GM20000 (cell line): ENCODE measurements around the gene MPIG6B.

ENCODE experiments used
- DNase-seq: peaks from one replicate; pipeline ENCODE4 v3.0.0; 2012; ENCODE audit warnings: low spot score
- CTCF ChIP-seq: IDR thresholded peaks from 2 replicates; pipeline ENCODE4 v1.5.1; 2012; ENCODE audit warnings: mild to moderate bottlenecking, control low read depth; ENCODE audit errors: extremely low read depth, missing control alignments

MPIG6B gene

GRCh38 chr6:31762356-31762755 is 39.2 kb downstream of the MPIG6B start, which contains the start of gene SAPCD1:
SAPCD1 (plus strand) TSS chr6:31762656; CDS start chr6:31763055, 399 bp downstream.
- no peak for TF ChIP-seq CTCF
- DNase-seq: no peak

- TF ChIP-seq CTCF: no peak
- DNase-seq: no peak
These were observed 39.9 kb downstream of the MPIG6B start for GRCh38 chr6:31762878-31763618.

- TF ChIP-seq CTCF: no peak
These were observed 40.4 kb downstream of the MPIG6B start for GRCh38 chr6:31763619-31763940.

GRCh38 chr6:31764198-31764597 is 41.0 kb downstream of the MPIG6B start:
- no peak for DNase-seq
- TF ChIP-seq CTCF: no peak

More at GRCh38 chr6:31763619-31763940, 40.4 kb downstream of the MPIG6B start:
- DNase-seq: no peak

GRCh38 chr6:31765559-31765909 is 42.4 kb downstream of the MPIG6B start:
- no peak for TF ChIP-seq CTCF
- no peak for DNase-seq

- TF ChIP-seq CTCF: no peak
- no peak for DNase-seq
These were observed 43.0 kb downstream of the MPIG6B start for GRCh38 chr6:31765910-31766794.

GRCh38 chr6:31767096-31767645 is 44.0 kb downstream of the MPIG6B start:
- no peak for TF ChIP-seq CTCF

More at GRCh38 chr6:31767096-31767645, 44.0 kb downstream of the MPIG6B start:
- DNase-seq: no peak
